ENCODE results near the gene DDX39B.
A peak's percentile ranks its signal among the peaks of the same experiment; 100 is the strongest.
"Not testable (repeated sequence)": the region's sequence is repeated elsewhere in the genome, so short reads cannot be mapped to it uniquely, and the experiment has no call there.

The DDX39B gene

DNA sequence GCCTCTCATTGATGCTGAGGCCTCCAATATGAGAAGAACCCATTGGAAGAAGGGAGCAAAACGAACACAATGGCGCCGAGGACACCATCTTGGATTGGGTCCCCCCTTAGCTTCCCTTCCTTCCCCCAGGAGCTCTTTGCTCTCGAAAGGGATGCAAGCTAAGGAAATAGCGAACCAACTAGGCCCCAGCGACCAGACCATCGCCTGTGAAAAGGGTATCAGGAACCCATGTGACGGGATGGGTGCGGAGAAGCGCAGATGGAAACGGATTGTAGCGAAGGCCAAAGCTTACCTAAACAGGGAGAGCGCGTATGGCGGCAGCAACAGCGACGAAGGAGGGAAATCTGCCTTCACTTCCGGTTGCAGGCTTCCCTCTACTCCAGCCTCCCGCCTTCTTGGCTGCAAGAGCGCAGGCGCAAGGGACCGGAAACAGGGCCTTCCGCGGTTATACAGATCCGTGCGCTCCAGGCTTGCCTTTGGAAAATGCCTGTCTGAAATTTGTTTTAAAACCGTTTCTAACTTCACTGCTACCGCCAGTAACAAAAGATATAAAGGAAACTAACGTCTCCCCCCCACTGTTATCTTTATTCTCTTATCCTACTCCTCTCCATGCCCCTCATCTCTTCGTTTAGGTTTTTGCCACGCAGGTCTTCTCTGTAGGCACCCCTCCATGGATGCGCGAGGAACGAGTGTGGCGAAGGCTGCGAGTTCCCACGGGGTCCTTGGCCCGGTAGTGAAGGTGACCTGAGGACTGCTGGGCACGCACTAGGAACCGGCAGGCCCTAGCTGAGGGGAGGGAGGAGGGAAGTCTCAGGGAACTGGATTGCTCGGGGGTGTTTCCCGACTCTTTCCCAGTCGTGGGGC, at the start of gene DDX39B:
Gene DDX39B (minus strand): TSS at position 346 of the 864 bp plus-strand sequence. CDS start 1,471 bp downstream, outside the sequence.
- DNase-seq = peak; percentile 69

DNA sequence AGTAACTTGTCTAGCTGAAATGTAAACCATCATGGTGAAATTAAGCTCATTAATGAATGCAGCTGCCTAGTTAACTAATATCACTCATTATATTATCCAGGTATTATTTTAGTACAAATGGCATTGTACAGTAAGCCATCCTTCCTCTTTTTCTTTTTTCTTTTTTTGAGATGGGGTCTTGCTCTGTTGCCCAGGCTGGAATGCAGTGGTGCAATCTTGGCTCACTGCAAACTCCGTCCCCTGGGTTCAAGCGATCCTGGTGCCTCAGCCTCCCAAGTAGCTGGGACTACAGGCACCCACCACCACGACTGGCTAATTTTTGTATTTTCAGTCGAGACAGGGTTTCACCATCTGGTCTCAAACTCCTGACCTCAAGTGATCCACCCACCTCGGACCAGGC, 48.9 kb upstream of the DDX39B start:
- DNase-seq = not testable (repeated sequence)

DNA sequence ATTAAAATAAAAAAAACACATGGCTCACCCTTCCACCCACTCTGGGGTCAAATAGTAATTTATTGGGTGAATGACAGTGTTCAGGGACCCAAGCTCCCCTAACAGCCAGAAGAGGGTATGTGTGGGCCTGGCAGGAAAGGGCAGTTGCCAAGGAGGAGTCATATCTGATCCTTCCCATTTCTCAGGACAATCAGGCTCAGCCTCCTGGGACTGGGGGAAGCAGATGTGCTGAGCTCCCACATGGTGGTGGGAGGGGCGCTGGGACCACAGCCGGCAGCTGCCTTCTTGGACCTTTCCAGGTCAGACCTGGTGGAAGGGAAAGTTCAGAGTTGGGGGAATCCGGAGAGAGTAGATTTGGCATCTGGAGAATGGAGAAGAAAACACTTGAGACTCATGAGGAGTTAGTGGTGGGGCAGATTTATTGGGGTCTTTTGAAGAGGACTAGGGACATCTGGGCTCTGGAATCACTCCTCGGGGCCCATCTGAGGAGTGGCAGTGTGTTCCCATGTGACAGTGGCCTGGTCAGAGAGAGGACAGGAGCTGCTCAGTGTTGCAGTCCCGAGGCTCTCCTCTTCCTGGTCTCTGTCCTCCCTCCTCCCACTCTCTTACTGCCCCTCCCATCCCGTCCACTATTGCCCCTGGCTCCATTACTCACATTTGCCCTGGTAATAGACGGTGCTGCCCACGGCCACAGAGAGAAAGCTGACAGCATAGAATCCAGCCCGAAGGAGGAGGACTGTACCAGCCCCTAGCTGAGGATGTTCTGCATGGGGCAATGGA, 47.3 kb upstream of the DDX39B start:
- DNase-seq = no peak

DNA sequence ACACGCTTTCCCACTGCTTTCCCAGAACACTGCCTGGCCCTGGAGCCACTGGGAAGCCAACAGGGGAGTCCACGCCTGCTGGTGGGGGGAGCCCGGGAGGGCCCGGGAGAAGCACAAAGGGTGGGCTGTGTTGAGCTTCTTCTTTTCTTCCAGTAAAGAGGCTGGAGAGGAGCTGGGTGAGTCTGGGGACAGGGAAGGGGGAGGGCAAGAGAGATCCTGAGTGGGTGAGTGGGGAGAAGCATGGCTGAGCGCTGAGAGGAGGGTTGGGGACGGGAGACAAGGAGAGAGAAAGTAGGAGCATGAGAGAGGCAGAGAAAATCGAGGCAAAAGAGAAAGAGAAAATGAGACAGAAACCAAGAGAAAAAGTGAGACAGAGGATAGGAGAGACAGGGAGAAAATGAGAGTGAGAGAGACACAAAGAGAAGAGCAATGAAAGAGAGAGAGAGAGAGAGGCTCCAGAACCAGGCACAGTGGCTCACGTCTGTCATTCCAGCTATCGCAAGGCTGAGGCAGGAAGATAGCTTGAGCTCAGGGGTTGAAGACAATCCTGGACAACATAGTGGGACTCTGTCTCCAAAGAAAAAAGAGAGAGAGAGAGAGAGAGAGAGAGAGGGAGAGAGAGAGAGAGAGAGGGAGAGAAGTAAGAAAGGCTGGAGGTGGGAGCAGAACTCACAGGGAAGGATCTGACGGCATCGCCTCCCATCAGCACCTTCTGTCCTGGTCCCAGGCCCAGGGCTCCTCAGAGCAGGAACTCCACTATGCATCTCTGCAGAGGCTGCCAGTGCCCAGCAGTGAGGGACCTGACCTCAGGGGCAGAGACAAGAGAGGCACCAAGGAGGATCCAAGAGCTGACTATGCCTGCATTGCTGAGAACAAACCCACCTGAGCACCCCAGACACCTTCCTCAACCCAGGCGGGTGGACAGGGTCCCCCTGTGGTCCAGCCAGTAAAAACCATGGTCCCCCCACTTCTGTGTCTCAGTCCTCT, 46.3 kb upstream of the DDX39B start:
- DNase-seq = no peak

DNA sequence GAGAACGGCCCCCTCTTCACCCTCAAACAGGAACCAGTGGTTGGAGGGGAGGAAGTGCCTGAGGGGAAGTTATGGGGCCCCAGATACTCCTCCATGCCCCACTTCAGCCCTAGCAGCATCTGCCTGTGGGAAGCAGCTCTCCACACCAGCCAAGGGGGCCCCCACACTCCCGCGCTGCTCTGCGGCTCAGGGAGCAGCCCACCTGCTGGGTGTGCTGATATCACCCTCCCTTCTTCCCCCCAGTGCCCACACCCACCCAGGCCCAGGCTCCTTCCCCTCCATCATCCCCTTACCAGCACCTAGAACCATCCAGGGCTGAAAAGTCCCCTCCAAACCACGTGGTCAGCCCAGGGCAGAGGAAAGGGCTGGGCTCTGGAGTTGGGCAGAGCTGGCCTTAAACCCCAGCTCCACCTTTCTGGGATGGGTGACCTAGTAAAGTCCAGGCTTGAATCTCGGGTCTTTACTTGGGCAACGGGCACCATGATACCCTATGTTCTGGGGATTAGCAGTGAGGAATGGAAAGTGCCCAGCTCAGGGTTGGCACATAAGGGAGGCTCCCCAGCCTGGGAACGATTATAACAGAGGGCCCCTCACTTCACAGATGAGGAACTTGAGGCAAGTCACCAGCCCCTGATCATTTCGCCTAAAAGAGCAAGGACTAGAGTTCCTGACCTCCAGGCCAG, 44.9 kb upstream of the DDX39B start:
- DNase-seq = no peak

DNA sequence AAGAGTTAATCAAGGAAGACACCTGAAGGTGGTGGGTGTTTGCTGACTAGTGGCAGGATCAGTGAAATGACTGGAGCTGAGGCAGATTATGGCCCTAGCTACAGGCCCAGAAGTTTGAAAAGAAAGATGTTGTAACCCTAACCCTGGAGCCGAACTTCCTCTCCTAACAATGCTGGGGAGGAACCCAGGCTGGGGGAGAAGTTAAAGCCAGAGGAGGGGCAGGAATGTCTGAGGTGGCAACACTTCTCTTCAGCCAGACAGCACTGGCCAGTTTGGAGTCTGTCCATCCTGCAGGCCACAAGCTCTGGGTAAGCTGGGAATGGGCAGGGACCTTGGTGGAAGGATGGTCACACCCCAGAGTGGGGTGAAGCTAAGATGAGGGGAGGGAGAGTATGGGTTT, 44.2 kb upstream of the DDX39B start, which contains the start of gene LST1:
Gene LST1 (plus strand): TSS at position 270 of the 400 bp plus-strand sequence. CDS start 1,023 bp downstream, outside the sequence.
- DNase-seq = no peak

DNA sequence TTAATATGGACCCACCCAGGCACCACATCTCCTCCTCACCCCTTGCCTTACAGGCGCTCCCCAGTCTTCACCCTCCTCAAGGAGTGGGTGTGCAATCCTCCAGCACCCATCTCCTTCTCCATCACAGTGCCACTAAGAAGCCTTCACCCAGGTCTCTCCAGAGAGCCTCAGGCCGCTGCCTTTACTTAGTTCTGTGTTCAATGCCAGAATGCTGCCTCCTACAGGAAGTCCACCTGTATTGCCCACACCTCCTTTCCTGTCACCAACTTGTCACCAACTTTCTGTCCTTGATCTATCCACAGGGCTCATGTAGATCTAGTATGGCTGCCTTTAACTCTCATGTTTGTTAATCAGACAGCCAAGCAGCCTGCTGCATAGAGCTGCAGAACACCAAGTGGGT, 43.7 kb upstream of the DDX39B start:
- DNase-seq = no peak

DNA sequence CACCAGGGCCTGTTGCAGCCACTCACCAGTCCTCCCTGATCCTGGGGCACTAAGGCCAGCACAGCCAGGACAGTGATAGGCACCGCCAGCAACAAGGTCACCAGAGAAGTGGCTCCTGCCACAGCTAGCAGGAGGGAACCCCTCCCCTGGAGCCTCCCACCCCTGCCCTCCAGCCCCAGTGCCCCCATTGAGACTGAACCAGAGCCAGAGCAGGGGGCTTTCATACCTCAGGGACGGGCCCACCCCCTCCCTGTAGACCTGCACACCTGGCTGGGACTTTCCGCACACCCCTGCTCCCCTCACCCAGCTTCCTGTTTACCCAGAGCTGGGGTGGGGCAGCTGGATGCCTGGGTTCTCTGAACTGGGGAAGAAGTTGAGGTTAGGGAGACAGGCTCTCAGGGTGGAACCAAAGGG, 40.4 kb upstream of the DDX39B start, which contains the start of gene LTB:
Gene LTB (minus strand): TSS at position 195 of the 414 bp plus-strand sequence. CDS start 7 bp downstream, at position 188.
- DNase-seq = no peak

DNA sequence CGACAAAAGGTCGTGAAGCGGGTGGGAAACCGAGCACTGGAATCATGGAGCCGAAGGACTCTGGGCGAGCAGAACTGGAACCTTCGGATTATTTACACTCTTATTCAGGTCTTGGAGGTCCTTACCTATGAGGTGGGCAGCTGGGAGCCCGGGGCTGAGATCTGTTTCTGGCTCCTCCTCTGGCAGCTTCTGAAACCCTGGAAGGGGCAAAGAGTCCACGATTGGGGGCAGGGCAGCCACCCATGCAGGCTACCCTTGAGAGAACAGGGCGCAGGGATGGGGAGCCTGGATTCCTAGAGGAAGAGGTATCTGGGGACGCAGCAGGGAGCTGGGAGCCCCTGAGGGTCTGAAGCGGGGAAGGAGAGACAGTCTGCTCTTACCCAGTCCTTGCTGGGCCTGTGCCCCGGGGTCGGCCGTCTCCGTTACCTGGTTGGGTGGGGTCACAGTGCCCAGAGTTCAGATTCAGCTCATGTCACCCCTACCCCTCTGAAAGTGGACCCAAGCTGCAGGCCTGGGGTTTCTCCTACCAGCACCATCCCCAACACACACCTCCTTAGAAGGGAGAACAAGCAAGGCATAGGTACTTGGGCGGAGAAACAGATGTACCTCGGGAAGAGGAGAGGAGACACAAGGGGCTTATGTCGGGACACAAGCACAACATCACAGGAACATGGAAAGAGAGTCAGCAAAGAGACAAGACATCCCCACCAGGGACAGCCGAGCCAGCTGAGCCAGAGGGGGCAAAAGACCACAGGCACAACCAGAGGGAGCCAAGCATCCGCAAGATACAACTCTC, 39.8 kb upstream of the DDX39B start:
- no peak for DNase-seq

DNA sequence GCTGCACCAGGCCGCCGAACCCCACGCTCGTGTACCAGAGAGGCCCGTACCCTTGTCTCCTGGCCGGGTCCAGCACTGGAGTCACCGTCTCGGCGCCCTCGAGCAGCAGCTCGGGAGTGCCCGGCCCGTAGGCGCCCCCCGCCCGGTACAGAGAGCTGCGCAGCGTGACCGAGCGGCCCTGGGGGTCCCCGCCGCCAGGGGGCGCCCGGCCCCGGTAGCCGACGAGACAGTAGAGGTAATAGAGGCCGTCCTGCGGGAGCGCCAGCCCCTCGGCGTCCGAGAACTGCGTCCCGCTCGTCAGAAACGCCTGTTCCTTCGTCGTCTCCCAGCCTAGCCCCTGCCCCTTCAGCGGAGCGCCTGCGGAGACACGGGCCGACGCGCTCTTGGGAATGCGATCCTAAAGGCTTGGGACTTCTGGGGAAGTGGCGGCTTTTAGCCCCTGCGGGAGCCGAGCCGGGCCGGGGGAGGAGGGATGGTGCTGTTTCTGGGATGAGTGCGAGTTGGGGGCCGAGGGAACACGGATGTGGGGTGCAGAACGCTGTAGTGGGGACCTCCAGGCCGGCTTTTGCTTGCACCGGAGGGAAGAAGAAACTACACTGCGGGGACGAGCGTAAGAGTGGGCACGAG, 39.1 kb upstream of the DDX39B start:
- no peak for DNase-seq

DNA sequence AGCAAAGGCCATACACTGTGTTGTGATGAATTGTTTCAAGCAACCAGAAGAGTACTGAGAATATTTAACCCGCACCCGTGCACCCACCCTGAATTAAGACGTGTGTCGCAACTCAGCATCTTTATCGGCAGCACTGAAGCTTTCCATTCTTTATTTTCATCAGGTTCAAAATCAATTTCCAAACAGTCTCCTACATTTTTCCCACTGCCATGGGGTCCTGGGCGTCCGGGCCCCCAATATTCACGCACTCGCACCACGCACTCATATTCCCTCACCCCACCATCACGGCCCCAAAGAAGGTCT, 38.6 kb upstream of the DDX39B start:
- no peak for DNase-seq

DNA sequence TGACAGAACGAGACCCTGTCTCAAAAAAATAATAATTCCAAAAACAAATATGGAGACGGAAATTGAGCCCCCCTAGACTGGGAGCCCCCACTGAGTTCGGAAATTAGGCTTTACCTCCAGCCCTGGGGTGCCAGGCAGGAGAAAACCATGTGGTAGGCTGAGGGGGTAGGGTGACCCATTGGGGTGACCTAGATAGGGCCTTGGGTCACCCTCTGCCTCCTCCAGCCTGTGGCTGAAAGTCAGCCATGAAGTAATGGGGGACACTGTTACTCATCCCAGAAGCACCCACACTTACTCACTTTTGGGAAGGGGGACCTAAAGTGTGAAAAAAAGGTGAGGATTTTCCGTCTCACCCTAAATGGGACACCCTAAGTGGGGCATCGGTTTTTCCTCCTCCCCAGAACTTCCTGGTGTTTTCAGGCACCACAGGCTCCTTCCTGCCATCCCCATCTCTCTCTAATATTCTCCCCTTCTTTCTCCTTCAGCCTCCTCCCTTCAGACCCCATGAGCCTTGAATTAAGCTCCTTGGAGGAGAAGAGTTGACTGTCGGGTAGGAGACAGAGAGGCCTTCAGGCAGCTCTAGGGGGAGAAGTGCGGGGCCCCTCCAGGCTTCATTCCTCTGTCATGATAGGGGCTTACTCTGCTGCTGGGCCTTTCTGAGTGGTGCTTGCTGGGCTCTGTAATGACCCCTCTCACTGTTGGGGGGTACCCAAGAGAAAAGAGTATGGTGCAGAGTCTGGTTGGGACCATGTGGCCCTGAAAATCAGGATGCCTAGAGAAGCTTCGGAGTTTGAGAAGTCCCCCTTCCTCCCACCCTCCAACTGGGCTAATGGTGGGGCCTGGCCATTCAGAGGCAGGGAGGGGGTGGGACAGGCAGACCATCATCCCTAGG, 38.0 kb upstream of the DDX39B start:
- DNase-seq = no peak

DNA sequence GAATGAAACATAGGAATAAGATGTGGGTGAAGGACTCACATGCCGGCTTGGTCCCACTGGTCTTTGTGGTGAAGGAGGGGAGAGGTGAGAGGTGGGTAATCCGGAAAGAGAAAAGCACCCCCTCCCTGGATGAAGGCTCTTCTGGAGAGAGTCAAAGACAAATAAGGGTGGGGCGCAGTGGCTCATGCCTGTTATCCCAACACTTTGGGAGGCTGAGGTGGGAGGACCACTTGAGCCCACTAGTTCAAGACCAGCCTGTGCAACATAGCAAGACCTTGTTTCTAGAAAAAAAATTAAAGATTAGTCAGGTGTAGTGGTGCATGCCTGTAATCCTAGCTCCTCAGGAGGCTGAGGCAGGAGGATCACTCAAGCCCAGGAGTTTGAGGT, 37.3 kb upstream of the DDX39B start:
- no peak for DNase-seq

DNA sequence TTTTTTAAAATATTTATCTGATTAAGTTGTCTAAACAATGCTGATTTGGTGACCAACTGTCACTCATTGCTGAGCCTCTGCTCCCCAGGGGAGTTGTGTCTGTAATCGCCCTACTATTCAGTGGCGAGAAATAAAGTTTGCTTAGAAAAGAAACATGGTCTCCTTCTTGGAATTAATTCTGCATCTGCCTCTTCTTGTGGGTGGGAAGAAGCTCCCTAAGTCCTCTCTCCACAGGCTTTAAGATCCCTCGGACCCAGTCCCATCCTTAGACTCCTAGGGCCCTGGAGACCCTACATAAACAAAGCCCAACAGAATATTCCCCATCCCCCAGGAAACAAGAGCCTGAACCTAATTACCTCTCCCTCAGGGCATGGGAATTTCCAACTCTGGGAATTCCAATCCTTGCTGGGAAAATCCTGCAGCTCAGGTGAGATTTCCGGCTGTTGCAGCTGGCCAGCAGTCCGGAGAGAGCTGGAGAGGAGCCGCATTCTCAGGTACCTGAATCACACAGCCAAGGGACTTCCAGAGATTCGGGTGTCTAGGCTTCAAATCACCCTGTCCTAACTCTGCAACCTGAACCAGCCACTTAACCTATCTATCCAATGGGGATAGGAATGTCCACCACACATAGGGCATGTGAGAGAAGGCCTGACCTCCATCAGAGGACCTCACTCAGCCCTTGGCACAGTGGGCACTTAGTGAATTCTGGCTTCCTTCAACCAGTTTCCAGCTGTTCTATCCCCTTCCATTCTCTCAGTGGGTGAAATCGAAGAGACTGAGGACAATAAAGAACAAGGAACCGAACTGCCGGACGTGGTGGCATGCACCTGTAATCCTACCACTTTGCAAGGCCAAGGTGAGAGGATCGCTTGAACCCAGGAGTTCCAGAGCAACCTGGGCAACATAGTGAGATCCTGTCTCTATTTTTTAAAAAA, 36.6 kb upstream of the DDX39B start:
- no peak for DNase-seq

DNA sequence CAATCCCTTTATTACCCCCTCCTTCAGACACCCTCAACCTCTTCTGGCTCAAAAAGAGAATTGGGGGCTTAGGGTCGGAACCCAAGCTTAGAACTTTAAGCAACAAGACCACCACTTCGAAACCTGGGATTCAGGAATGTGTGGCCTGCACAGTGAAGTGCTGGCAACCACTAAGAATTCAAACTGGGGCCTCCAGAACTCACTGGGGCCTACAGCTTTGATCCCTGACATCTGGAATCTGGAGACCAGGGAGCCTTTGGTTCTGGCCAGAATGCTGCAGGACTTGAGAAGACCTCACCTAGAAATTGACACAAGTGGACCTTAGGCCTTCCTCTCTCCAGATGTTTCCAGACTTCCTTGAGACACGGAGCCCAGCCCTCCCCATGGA, 35.8 kb upstream of the DDX39B start:
- no peak for DNase-seq

DNA sequence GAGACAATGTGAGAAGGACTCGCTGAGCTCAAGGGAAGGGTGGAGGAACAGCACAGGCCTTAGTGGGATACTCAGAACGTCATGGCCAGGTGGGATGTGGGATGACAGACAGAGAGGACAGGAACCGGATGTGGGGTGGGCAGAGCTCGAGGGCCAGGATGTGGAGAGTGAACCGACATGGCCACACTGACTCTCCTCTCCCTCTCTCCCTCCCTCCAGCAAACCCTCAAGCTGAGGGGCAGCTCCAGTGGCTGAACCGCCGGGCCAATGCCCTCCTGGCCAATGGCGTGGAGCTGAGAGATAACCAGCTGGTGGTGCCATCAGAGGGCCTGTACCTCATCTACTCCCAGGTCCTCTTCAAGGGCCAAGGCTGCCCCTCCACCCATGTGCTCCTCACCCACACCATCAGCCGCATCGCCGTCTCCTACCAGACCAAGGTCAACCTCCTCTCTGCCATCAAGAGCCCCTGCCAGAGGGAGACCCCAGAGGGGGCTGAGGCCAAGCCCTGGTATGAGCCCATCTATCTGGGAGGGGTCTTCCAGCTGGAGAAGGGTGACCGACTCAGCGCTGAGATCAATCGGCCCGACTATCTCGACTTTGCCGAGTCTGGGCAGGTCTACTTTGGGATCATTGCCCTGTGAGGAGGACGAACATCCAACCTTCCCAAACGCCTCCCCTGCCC, 35.2 kb upstream of the DDX39B start:
- DNase-seq = no peak

DNA sequence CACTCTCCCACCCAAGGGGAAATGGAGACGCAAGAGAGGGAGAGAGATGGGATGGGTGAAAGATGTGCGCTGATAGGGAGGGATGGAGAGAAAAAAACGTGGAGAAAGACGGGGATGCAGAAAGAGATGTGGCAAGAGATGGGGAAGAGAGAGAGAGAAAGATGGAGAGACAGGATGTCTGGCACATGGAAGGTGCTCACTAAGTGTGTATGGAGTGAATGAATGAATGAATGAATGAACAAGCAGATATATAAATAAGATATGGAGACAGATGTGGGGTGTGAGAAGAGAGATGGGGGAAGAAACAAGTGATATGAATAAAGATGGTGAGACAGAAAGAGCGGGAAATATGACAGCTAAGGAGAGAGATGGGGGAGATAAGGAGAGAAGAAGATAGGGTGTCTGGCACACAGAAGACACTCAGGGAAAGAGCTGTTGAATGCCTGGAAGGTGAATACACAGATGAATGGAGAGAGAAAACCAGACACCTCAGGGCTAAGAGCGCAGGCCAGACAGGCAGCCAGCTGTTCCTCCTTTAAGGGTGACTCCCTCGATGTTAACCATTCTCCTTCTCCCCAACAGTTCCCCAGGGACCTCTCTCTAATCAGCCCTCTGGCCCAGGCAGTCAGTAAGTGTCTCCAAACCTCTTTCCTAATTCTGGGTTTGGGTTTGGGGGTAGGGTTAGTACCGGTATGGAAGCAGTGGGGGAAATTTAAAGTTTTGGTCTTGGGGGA, 34.3 kb upstream of the DDX39B start:
- no peak for DNase-seq

Data from NCI-H524 treated with DMSO at 0.1 percent for 48 hours (cell line).